GM23338 (cell line): ENCODE measurements around the gene ITIH4. TPM values are rescaled to one million over a fixed set of nuclear protein-coding genes. Genes with fewer than 3 reads are reported as not detected.
A peak's percentile ranks its signal among the peaks of the same experiment; 100 is the strongest.

Experiments used
- ATAC-seq: fragments of 200-7000 bp; cut with Tn5 transposase; 3 replicates; pipeline ENCODE4 v1.9.1; 2020
- DNase-seq: peaks from one replicate; pipeline ENCODE4 v3.0.0-alpha.2; 2015; ENCODE audit warnings: low spot score
- H2AFZ ChIP-seq: fragments of 200-600 bp; sonication (generic); 2 replicates; pipeline ENCODE4 v1.8.0; 2016; ENCODE audit warnings: antibody characterized with exemption, mild to moderate bottlenecking, moderate library complexity
- H3F3A ChIP-seq: fragments of 200-600 bp; sonication (generic); replicated peaks from 2 replicates; pipeline ENCODE4 v1.8.0; 2017; ENCODE audit warnings: antibody characterized with exemption, mixed run types, low read depth
- H3K27ac ChIP-seq: fragments of 200-600 bp; sonication (generic); 2 replicates; pipeline ENCODE4 v1.6.1; 2016; ENCODE audit warnings: low read depth
- H3K27me3 ChIP-seq: fragments of 200-600 bp; sonication (generic); 2 replicates; pipeline ENCODE4 v1.8.0; 2016; ENCODE audit warnings: mild to moderate bottlenecking, mixed run types, moderate library complexity; ENCODE audit not compliant: insufficient read depth
- H3K36me3 ChIP-seq: fragments of 200-600 bp; sonication (generic); 2 replicates; pipeline ENCODE4 v1.8.0; 2016; ENCODE audit warnings: mild to moderate bottlenecking; ENCODE audit not compliant: insufficient read depth
- H3K4me1 ChIP-seq: fragments of 200-600 bp; sonication (generic); 2 replicates; pipeline ENCODE4 v1.8.0; 2016; ENCODE audit warnings: mild to moderate bottlenecking, moderate library complexity; ENCODE audit not compliant: insufficient read depth
- H3K4me2 ChIP-seq: fragments of 200-600 bp; sonication (generic); 2 replicates; pipeline ENCODE4 v1.7.1; 2017; ENCODE audit warnings: mixed run types
- H3K4me3 ChIP-seq: fragments of 200-600 bp; sonication (generic); 2 replicates; pipeline ENCODE4 v1.6.1; 2016; ENCODE audit warnings: mixed run types
- H3K79me2 ChIP-seq: fragments of 200-600 bp; sonication (generic); replicated peaks from 2 replicates; pipeline ENCODE4 v1.8.0; 2017; ENCODE audit warnings: mild to moderate bottlenecking; ENCODE audit not compliant: insufficient read depth
- H3K9me2 ChIP-seq: fragments of 200-600 bp; sonication (generic); 2 replicates; pipeline ENCODE4 v1.8.0; 2017; ENCODE audit not compliant: insufficient read depth
- H4K20me1 ChIP-seq: fragments of 200-600 bp; sonication (generic); replicated peaks from 2 replicates; pipeline ENCODE4 v1.8.0; 2017; ENCODE audit warnings: mild to moderate bottlenecking; ENCODE audit not compliant: insufficient read depth
- H3K27ac Mint-ChIP-seq: 2 replicates; pipeline ENCODE4 v1.8.0; 2020; ENCODE audit warnings: inconsistent platforms, mild to moderate bottlenecking, moderate library complexity, mixed read lengths
- H3K27me3 Mint-ChIP-seq: 3 replicates; pipeline ENCODE4 v1.8.0; 2022; ENCODE audit warnings: low read depth, mild to moderate bottlenecking, moderate library complexity, mixed read lengths, inconsistent platforms; ENCODE audit not compliant: insufficient read depth, poor library complexity
- H3K36me3 Mint-ChIP-seq: 3 replicates; pipeline ENCODE4 v1.8.0; 2021; ENCODE audit warnings: low read depth, mild to moderate bottlenecking, inconsistent platforms, moderate library complexity, mixed read lengths
- H3K4me1 Mint-ChIP-seq: 3 replicates; pipeline ENCODE4 v1.8.0; 2020; ENCODE audit warnings: mild to moderate bottlenecking, inconsistent platforms, mixed read lengths
- H3K4me3 Mint-ChIP-seq: 3 replicates; pipeline ENCODE4 v1.8.0; 2021; ENCODE audit warnings: moderate library complexity, mild to moderate bottlenecking, inconsistent platforms, mixed read lengths
- H3K9me3 Mint-ChIP-seq: 3 replicates; pipeline ENCODE4 v1.8.0; 2020; ENCODE audit warnings: moderate library complexity, mild to moderate bottlenecking, inconsistent platforms, mixed read lengths
- CREB1 ChIP-seq: fragments of 250-450 bp; sonication (Bioruptor Pico); IDR thresholded peaks from 2 replicates; pipeline ENCODE4 v1.5.0; 2020; ENCODE audit warnings: low read depth, mild to moderate bottlenecking, moderate library complexity
- CTCF ChIP-seq, 2 experiments: fragments of 200-600 bp in 1 of 2; sonication (generic) in 1 of 2; conservative IDR thresholded peaks; 2 replicates each; pipeline versions ENCODE4 v1.5.1 to v1.6.1; 2016 to 2017; ENCODE audit warnings: antibody characterized with exemption in 2 of 2, low read depth in 2 of 2, mild to moderate bottlenecking in 2 of 2, moderate library complexity in 1 of 2
- ETS1 ChIP-seq: IDR thresholded peaks from 2 replicates; pipeline ENCODE4 v1.6.1; 2016; ENCODE audit warnings: antibody characterized with exemption
- EZH2 ChIP-seq: fragments of 200-600 bp; sonication (generic); IDR thresholded peaks from one replicate; pipeline ENCODE4 v1.8.0; 2017; ENCODE audit warnings: antibody characterized with exemption, mild to moderate bottlenecking, low read depth; ENCODE audit not compliant: unreplicated experiment
- EZH2phosphoT487 ChIP-seq: fragments of 200-600 bp; sonication (generic); IDR thresholded peaks from one replicate; pipeline ENCODE4 v1.8.1; 2018; ENCODE audit warnings: antibody characterized with exemption; ENCODE audit not compliant: unreplicated experiment
- JUNB ChIP-seq: IDR thresholded peaks from one replicate; pipeline ENCODE4 v1.6.1; 2016; ENCODE audit warnings: antibody characterized with exemption; ENCODE audit not compliant: unreplicated experiment
- NANOG ChIP-seq: IDR thresholded peaks from 2 replicates; pipeline ENCODE4 v1.6.1; 2016; ENCODE audit warnings: antibody characterized with exemption, borderline replicate concordance
- POLR2AphosphoS5 ChIP-seq: IDR thresholded peaks from 2 replicates; pipeline ENCODE4 v1.6.1; 2016; ENCODE audit warnings: antibody characterized with exemption, low read depth
- REST ChIP-seq: IDR thresholded peaks from one replicate; pipeline ENCODE4 v1.6.1; 2018; ENCODE audit warnings: antibody characterized with exemption; ENCODE audit not compliant: unreplicated experiment
- STAT1 ChIP-seq: IDR thresholded peaks from one replicate; pipeline ENCODE4 v1.6.1; 2016; ENCODE audit warnings: antibody characterized with exemption; ENCODE audit not compliant: unreplicated experiment
- ZNF114 ChIP-seq: fragments of 250-450 bp; sonication (Bioruptor Pico); IDR thresholded peaks from 2 replicates; pipeline ENCODE4 v1.5.0; 2020; ENCODE audit warnings: mild to moderate bottlenecking, moderate library complexity
- ZNF331 ChIP-seq: fragments of 250-450 bp; sonication (Bioruptor Pico); IDR thresholded peaks from 2 replicates; pipeline ENCODE4 v1.5.0; 2020; ENCODE audit warnings: low read depth, mild to moderate bottlenecking, moderate library complexity
- ZNF462 ChIP-seq: fragments of 250-450 bp; sonication (Bioruptor Pico); IDR thresholded peaks from 2 replicates; pipeline ENCODE4 v1.5.0; 2020; ENCODE audit warnings: mild to moderate bottlenecking, moderate library complexity
- polyA plus RNA-seq: library from polyadenylated mRNA; unstranded; fragments of >200 nt; fragmentation: Nextera tagmentation; extraction: Ambion mirVana; gene quantifications from 2 replicates; pipeline ENCODE4 v1.2.1, GENCODE V29; 2016
- total RNA-seq: library from RNA; depleted of rRNA; stranded (reverse); fragments of >200 nt; shearing (Covaris generic); gene quantifications from 2 replicates; pipeline ENCODE4 v1.2.3, GENCODE V29; 2014

The ITIH4 gene
- total and polyA plus RNA-seq, 2 experiments from 2014 or later: 0.82 to 1.4 TPM

- peak overlapping the region; percentile 59; the same call in 1 of the 2 replicates for H3K27ac Mint-ChIP-seq
Measured at GRCh38 chr3:52841211-52841980, 10.9 kb upstream of the ITIH4 start.

More at GRCh38 chr3:52841211-52841980, 10.9 kb upstream of the ITIH4 start:
- no peak for TF ChIP-seq ZNF114 (CRISPR knock-in tag)
- TF ChIP-seq REST: no peak
- no peak for TF ChIP-seq CTCF (conservative IDR thresholded peaks at IDR 0.05; ENCODE audit: low read depth in 2 of 2)
- no peak for TF ChIP-seq ZNF331 (CRISPR knock-in tag)
- TF ChIP-seq POLR2AphosphoS5: no peak
- no peak for TF ChIP-seq ZNF462 (CRISPR knock-in tag)
- no peak for TF ChIP-seq EZH2
- TF ChIP-seq NANOG: no peak
- TF ChIP-seq CREB1: no peak
- no peak for TF ChIP-seq EZH2phosphoT487
- no peak for TF ChIP-seq JUNB
- no peak for TF ChIP-seq STAT1
- no peak for TF ChIP-seq ETS1
- no peaks in the 10 kb centered on the region for H3F3A ChIP-seq
- H3K27ac ChIP-seq: no peak overlapping the region
- H3K27me3 Mint-ChIP-seq: peaks cover 9% of the 10 kb centered on the region
- no peak overlapping the region for H2AFZ ChIP-seq
- no peaks in the 10 kb centered on the region for H3K4me1 ChIP-seq
- peaks cover 2% of the 10 kb centered on the region; the same call in 1 of the 2 replicates for H4K20me1 ChIP-seq
- no peaks in the 10 kb centered on the region for H3K9me3 Mint-ChIP-seq
- no peaks in the 10 kb centered on the region; the same call in 1 of the 2 replicates for H3K36me3 ChIP-seq
- ATAC-seq: no peak
- H3K27me3 ChIP-seq: no peaks in the 10 kb centered on the region
- no peak overlapping the region for H3K4me3 Mint-ChIP-seq
- H3K79me2 ChIP-seq: no peaks in the 10 kb centered on the region
- H3K36me3 Mint-ChIP-seq: peaks cover 15% of the 10 kb centered on the region; the same call in 2 of the 3 replicates
- H3K4me2 ChIP-seq: no peak overlapping the region
- no peaks in the 10 kb centered on the region for H3K9me2 ChIP-seq
- peaks cover 5% of the 10 kb centered on the region for H3K4me1 Mint-ChIP-seq
- H3K4me3 ChIP-seq: no peak overlapping the region
- no peak for DNase-seq
